Stimulated activated CD8-positive, alpha-beta memory T cell treated with anti-CD3 and anti-CD28 coated beads, Interleukin-4, amount 100 ng/mL, for 24 hours (primary cell): ENCODE results near the gene HEXIM1.
A peak's percentile ranks its signal among the peaks of the same experiment; 100 is the strongest.

ENCODE experiments used
- DNase-seq: peaks from one replicate; pipeline ENCODE4 v3.0.0-alpha.2; 2020; ENCODE audit warnings: low read depth

HEXIM1 gene

GRCh38 chr17:45172232-45172540 is 23.9 kb downstream of the HEXIM1 start:
- DNase-seq, result no peak

GRCh38 chr17:45172541-45173286 is 24.4 kb downstream of the HEXIM1 start:
- peak; percentile 52 for DNase-seq

DNA sequence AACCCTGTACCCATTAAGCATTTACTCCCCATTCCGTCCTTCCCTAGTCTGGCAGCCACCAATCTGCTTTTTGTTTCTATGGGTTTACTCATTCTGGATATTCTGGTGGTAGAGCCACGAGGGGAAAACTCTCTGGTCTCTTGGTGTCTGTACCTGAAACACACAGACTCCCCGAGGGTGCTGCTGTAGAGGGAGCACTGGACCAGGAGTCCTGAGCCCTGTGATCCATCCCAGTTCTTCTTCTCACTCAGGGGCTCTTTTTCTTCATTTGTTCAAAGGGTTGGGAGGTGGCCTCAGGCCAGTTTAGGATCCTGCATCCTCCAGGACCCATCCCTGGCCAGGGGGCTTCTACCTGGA is 27.5 kb downstream of the HEXIM1 start:
- DNase-seq, result no peak

DNA sequence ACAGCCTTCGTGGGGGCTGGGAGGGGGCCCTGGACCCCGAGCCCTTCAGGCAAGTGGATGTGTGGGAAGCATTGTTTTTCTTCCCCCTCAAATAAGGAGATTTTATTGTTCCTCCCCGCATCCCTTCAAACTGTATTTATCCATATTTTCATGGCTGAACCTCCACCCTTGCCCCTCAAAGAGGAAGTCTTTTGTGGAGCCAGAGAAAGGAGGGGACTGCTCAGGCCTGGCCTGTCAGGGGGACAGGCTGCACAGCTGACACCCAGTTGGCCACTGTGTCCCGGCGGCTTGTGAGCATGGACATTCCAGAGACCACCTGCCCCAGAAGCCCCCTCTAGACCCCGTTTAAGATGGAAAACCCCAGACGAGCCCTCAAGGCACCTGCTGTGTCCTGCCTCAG is 29.3 kb downstream of the HEXIM1 start:
- no peak for DNase-seq

- no peak for DNase-seq
These were observed 35.9 kb downstream of the HEXIM1 start for GRCh38 chr17:45184144-45184543.

- DNase-seq, result no peak
These were observed 38.6 kb downstream of the HEXIM1 start for GRCh38 chr17:45186801-45187354.

DNA sequence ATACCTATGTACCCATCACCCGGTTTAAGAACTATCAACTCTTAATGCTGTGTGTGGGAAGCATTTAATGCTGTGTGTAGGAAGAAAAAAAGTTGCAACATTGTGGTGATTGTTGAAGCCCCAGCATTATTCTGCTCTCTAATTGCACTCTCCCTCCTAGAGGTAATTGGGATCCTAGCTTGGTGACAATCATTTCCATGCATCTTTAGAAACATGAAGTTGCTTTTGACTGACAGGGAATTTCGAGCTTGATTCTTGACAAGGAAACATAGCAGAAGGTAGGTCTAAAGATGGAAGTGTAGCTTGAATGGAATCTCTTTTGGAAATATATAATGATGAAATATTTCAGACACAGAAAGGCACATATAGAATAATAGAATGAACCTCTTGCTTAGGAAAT is 40.7 kb downstream of the HEXIM1 start:
- DNase-seq, result no peak

- DNase-seq, result no peak
These were observed 42.4 kb downstream of the HEXIM1 start for GRCh38 chr17:45190503-45191255.

- no peak for DNase-seq
These were observed 47.1 kb downstream of the HEXIM1 start for GRCh38 chr17:45195424-45195823.

- no peak for DNase-seq
These were observed 48.8 kb downstream of the HEXIM1 start for GRCh38 chr17:45197108-45197507.

GRCh38 chr17:45197555-45198334 is 49.5 kb downstream of the HEXIM1 start:
- peak; percentile 87 for DNase-seq

GRCh38 chr17:45200701-45201100 is 52.4 kb downstream of the HEXIM1 start:
- DNase-seq, result no peak

GRCh38 chr17:45201457-45201856 is 53.2 kb downstream of the HEXIM1 start:
- DNase-seq, result no peak
